ENCODE measurements around the gene FAM184B. TPM values are rescaled to one million over a fixed set of nuclear protein-coding genes. Genes with fewer than 3 reads are reported as not detected.
"Not testable (repeated sequence)": the region's sequence is repeated elsewhere in the genome, so short reads cannot be mapped to it uniquely, and the experiment has no call there.

Gene FAM184B
- total RNA-seq, 1 experiment from 2014 or later: 0.29 TPM

GRCh38 chr4:17718471-17718870 is 63.0 kb downstream of the FAM184B start:
- no peak for DNase-seq (ENCODE audit: low read depth)

GRCh38 chr4:17717301-17717700 is 64.1 kb downstream of the FAM184B start:
- DNase-seq (ENCODE audit: low read depth): no peak

- no peak for DNase-seq (ENCODE audit: low read depth)
Observed at GRCh38 chr4:17715511-17715910, 65.9 kb downstream of the FAM184B start.

GRCh38 chr4:17713779-17714178 is 67.6 kb downstream of the FAM184B start:
- DNase-seq (ENCODE audit: low read depth): no peak

GRCh38 chr4:17712166-17712565 is 69.3 kb downstream of the FAM184B start:
- no peak for DNase-seq (ENCODE audit: low read depth)

GRCh38 chr4:17711206-17711605 is 70.2 kb downstream of the FAM184B start:
- DNase-seq (ENCODE audit: low read depth): not testable (repeated sequence)

GRCh38 chr4:17709763-17710068 is 71.7 kb downstream of the FAM184B start:
- DNase-seq (ENCODE audit: low read depth): no peak

- DNase-seq (ENCODE audit: low read depth): no peak
Observed at GRCh38 chr4:17708992-17709762, 72.2 kb downstream of the FAM184B start.

GRCh38 chr4:17707671-17708070 is 73.8 kb downstream of the FAM184B start:
- no peak for DNase-seq (ENCODE audit: low read depth)

GRCh38 chr4:17705107-17705506 is 76.3 kb downstream of the FAM184B start:
- no peak for DNase-seq (ENCODE audit: low read depth)

GRCh38 chr4:17704020-17704650 is 77.3 kb downstream of the FAM184B start:
- no peak for DNase-seq (ENCODE audit: low read depth)

GRCh38 chr4:17702641-17703040 is 78.8 kb downstream of the FAM184B start:
- DNase-seq (ENCODE audit: low read depth): no peak

- DNase-seq (ENCODE audit: low read depth): no peak
Observed at GRCh38 chr4:17701882-17702281, 79.5 kb downstream of the FAM184B start.

- no peak for DNase-seq (ENCODE audit: low read depth)
Observed at GRCh38 chr4:17701138-17701839, 80.1 kb downstream of the FAM184B start.

GRCh38 chr4:17699380-17699779 is 82.0 kb downstream of the FAM184B start:
- DNase-seq (ENCODE audit: low read depth): no peak

- no peak for DNase-seq (ENCODE audit: low read depth)
Observed at GRCh38 chr4:17698116-17698515, 83.3 kb downstream of the FAM184B start.

GRCh38 chr4:17695341-17695740 is 86.1 kb downstream of the FAM184B start:
- no peak for DNase-seq (ENCODE audit: low read depth)

- DNase-seq (ENCODE audit: low read depth): no peak
Observed at GRCh38 chr4:17694552-17694951, 86.9 kb downstream of the FAM184B start.

GRCh38 chr4:17690898-17691297 is 90.5 kb downstream of the FAM184B start:
- no peak for DNase-seq (ENCODE audit: low read depth)

- DNase-seq (ENCODE audit: low read depth): no peak
Observed at GRCh38 chr4:17690135-17690534, 91.3 kb downstream of the FAM184B start.

GRCh38 chr4:17688011-17688441 is 93.4 kb downstream of the FAM184B start:
- DNase-seq (ENCODE audit: low read depth): peak; percentile 60

- DNase-seq (ENCODE audit: low read depth): peak; percentile 21
Observed at GRCh38 chr4:17687237-17687857, 94.1 kb downstream of the FAM184B start.

Measured in Daoy (cell line).